ENCODE results near the gene ACOX1. TPM values are rescaled to one million over a fixed set of nuclear protein-coding genes. Genes with fewer than 3 reads are reported as not detected.

The ACOX1 gene
- polyA plus RNA-seq, 3 donors: 21.6 to 49.7 (median 49.2) TPM

DNA sequence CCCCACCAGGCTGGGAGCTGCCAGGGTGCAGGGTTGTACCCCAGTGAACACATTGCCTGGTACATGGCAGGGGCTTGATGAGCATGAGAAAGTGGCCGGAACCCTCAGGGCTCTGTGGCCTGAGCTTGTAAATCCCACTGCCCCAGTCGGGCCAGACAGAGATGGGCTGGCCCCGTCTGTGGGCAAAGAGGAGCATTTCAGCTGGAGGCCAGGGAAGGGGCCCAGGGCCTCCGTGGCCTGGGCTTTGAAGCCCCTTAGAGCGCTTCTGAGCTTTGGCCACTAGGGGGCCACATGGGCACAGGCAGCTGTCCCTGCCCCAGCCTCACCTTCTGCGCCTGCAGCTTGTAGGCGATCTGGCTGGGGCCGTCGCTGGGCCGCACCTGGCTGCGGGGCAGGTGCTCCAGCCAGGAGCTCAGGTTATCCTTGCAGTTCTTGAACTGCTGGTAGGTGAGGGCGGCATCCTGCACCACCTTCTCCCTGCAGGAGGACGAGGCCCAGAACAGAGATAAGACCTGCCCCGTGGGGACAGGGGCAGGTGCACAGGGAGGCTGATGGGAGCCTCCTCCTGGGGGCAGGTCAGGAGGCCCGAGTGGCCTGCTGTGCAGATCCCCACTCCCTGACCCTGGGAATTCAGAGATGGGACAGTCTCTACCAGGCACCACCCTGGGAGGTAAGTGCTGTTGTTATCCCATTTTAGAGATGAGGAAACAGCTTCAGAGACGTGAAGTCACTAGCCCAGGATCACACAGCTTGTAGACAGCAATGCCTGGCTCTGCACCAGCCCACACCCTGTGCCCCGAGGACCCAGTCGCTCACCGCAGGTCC, 35.3 kb upstream of the ACOX1 start:
- Mint-ChIP-seq H3K27me3 (ENCODE audit: low read depth in 3 of 3) (peaks cover 0 to 5% (median 2%) of the 10 kb centered on the region in 3 donors), H3K36me3 (no peaks in the 10 kb centered on the region), H3K9me3 (peaks cover 0 to 1% (median 0%) of the 10 kb centered on the region in 7 donors), H3K27ac (no peak overlapping the region), H3K4me3 (no peak overlapping the region), H3K4me1 (peaks cover 1% of the 10 kb centered on the region)
- no peaks in the 10 kb centered on the region for H3K9me3 ChIP-seq (replicated peaks in 1 of 2; ENCODE audit: control insufficient read depth in 1 of 2, insufficient read depth in 1 of 2, low read length in 2 of 2)
- no peaks in the 10 kb centered on the region for H3K4me1 ChIP-seq (ENCODE audit: control insufficient read depth in 1 of 2, insufficient read depth in 2 of 2, low read length in 2 of 2)
- no peak overlapping the region for H3K4me3 ChIP-seq (replicated peaks in 1 of 3; ENCODE audit: low read depth in 2 of 3, low read length in 3 of 3)
- H4K20me1 ChIP-seq (ENCODE audit: insufficient read depth, low read length): no peaks in the 10 kb centered on the region
- TF ChIP-seq, protein P1, sequence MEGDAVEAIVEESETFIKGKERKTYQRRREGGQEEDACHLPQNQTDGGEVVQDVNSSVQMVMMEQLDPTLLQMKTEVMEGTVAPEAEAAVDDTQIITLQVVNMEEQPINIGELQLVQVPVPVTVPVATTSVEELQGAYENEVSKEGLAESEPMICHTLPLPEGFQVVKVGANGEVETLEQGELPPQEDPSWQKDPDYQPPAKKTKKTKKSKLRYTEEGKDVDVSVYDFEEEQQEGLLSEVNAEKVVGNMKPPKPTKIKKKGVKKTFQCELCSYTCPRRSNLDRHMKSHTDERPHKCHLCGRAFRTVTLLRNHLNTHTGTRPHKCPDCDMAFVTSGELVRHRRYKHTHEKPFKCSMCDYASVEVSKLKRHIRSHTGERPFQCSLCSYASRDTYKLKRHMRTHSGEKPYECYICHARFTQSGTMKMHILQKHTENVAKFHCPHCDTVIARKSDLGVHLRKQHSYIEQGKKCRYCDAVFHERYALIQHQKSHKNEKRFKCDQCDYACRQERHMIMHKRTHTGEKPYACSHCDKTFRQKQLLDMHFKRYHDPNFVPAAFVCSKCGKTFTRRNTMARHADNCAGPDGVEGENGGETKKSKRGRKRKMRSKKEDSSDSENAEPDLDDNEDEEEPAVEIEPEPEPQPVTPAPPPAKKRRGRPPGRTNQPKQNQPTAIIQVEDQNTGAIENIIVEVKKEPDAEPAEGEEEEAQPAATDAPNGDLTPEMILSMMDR (IDR thresholded peaks at IDR 0.05): peak; percentile 99
- H3K27ac ChIP-seq (ENCODE audit: low read depth in 1 of 2, low read length in 2 of 2): no peak overlapping the region
- 32% methylated on average over 19 of the region's 19 CpGs for WGBS (ENCODE audit: insufficient coverage)
- H2AFZ ChIP-seq (ENCODE audit: insufficient read depth, low read depth, low read length, poor library complexity, severe bottlenecking): peak overlapping the region; percentile 11
- H3K36me3 ChIP-seq (replicated peaks in 1 of 2; ENCODE audit: control insufficient read depth in 1 of 2, insufficient read depth in 2 of 2, low read length in 2 of 2): no peaks in the 10 kb centered on the region
- peak; percentile 57 to 69 (median 69) for DNase-seq
- no peaks in the 10 kb centered on the region for H3K79me2 ChIP-seq (ENCODE audit: insufficient read depth, low read length)
- H3K27me3 ChIP-seq (ENCODE audit: control insufficient read depth in 2 of 2, insufficient read depth in 2 of 2, low read length in 2 of 2): no peaks in the 10 kb centered on the region
- H3K9ac ChIP-seq (ENCODE audit: insufficient read depth, low read length, poor library complexity, severe bottlenecking): no peak overlapping the region
- no peak overlapping the region for H3K4me2 ChIP-seq (replicated peaks; ENCODE audit: extremely low read depth, low read length, poor library complexity, severe bottlenecking)
- intact Hi-C loops (cut with micrococcal nuclease): loop anchor here (2.0 to 5.0 kb wide), 2 partner anchors 283 to 284 kb away; no protein-coding TSS in a partner anchor

GRCh38 chr17:76013377-76013932, 34.5 kb upstream of the ACOX1 start:
- no peak overlapping the region for H3K27ac ChIP-seq (ENCODE audit: low read depth in 1 of 2, low read length in 2 of 2)
- H3K4me2 ChIP-seq (replicated peaks; ENCODE audit: extremely low read depth, low read length, poor library complexity, severe bottlenecking): no peak overlapping the region
- Mint-ChIP-seq H3K4me1 (peaks cover 1% of the 10 kb centered on the region), H3K27me3 (ENCODE audit: low read depth in 3 of 3) (peaks cover 2 to 5% (median 3%) of the 10 kb centered on the region in 3 donors), H3K36me3 (no peaks in the 10 kb centered on the region), H3K27ac (no peak overlapping the region), H3K4me3 (no peak overlapping the region), H3K9me3 (peaks cover 0 to 3% (median 0%) of the 10 kb centered on the region in 7 donors)
- H3K4me3 ChIP-seq (replicated peaks in 1 of 3; ENCODE audit: low read depth in 2 of 3, low read length in 3 of 3): no peak overlapping the region
- TF ChIP-seq, protein P1 (IDR thresholded peaks at IDR 0.05): no peak
- no peaks in the 10 kb centered on the region for H3K79me2 ChIP-seq (ENCODE audit: insufficient read depth, low read length)
- H3K27me3 ChIP-seq (ENCODE audit: control insufficient read depth in 2 of 2, insufficient read depth in 2 of 2, low read length in 2 of 2): no peaks in the 10 kb centered on the region
- no peaks in the 10 kb centered on the region for H4K20me1 ChIP-seq (ENCODE audit: insufficient read depth, low read length)
- H3K4me1 ChIP-seq (ENCODE audit: control insufficient read depth in 1 of 2, insufficient read depth in 2 of 2, low read length in 2 of 2): no peaks in the 10 kb centered on the region
- no peaks in the 10 kb centered on the region for H3K9me3 ChIP-seq (replicated peaks in 1 of 2; ENCODE audit: control insufficient read depth in 1 of 2, insufficient read depth in 1 of 2, low read length in 2 of 2)
- 92% methylated on average over 14 of the region's 15 CpGs for WGBS (ENCODE audit: insufficient coverage)
- no peak overlapping the region for H3K9ac ChIP-seq (ENCODE audit: insufficient read depth, low read length, poor library complexity, severe bottlenecking)
- no peak for DNase-seq
- no peak overlapping the region for H2AFZ ChIP-seq (ENCODE audit: insufficient read depth, low read depth, low read length, poor library complexity, severe bottlenecking)
- intact Hi-C loops (cut with micrococcal nuclease): loop anchor here in 1 of 2 donors (5.0 kb wide), 1 partner anchor 284 kb away; no protein-coding TSS in a partner anchor
- no peaks in the 10 kb centered on the region for H3K36me3 ChIP-seq (replicated peaks in 1 of 2; ENCODE audit: control insufficient read depth in 1 of 2, insufficient read depth in 2 of 2, low read length in 2 of 2)
